Stimulated activated memory B cell treated with anti-CD40 and anti-IgM and Interleukin-4, amounts not matched to agents 10 μg/mL and 1 μg/mL and 100 μg/mL, for 72 hours (primary cell): ENCODE results near the gene H6PD.
A peak's percentile ranks its signal among the peaks of the same experiment; 100 is the strongest.

Experiments used
- ATAC-seq: fragments of 150-1000 bp; cut with Tn5 transposase; 2 replicates; pipeline ENCODE4 v1.10.0; 2021
- H3K27ac Mint-ChIP-seq: one replicate; pipeline ENCODE4 v1.8.0; 2022; ENCODE audit warnings: mild to moderate bottlenecking, mixed read lengths
- H3K27me3 Mint-ChIP-seq: one replicate; pipeline ENCODE4 v1.8.0; 2022; ENCODE audit warnings: mixed read lengths
- H3K36me3 Mint-ChIP-seq: one replicate; pipeline ENCODE4 v1.8.0; 2022; ENCODE audit warnings: mixed read lengths
- H3K4me1 Mint-ChIP-seq: one replicate; pipeline ENCODE4 v1.8.0; 2022; ENCODE audit warnings: mixed read lengths
- H3K4me3 Mint-ChIP-seq: one replicate; pipeline ENCODE4 v1.8.0; 2022; ENCODE audit warnings: mild to moderate bottlenecking, moderate library complexity, mixed read lengths
- H3K9me3 Mint-ChIP-seq: one replicate; pipeline ENCODE4 v1.8.0; 2022; ENCODE audit warnings: mixed read lengths

The H6PD gene, protein sequence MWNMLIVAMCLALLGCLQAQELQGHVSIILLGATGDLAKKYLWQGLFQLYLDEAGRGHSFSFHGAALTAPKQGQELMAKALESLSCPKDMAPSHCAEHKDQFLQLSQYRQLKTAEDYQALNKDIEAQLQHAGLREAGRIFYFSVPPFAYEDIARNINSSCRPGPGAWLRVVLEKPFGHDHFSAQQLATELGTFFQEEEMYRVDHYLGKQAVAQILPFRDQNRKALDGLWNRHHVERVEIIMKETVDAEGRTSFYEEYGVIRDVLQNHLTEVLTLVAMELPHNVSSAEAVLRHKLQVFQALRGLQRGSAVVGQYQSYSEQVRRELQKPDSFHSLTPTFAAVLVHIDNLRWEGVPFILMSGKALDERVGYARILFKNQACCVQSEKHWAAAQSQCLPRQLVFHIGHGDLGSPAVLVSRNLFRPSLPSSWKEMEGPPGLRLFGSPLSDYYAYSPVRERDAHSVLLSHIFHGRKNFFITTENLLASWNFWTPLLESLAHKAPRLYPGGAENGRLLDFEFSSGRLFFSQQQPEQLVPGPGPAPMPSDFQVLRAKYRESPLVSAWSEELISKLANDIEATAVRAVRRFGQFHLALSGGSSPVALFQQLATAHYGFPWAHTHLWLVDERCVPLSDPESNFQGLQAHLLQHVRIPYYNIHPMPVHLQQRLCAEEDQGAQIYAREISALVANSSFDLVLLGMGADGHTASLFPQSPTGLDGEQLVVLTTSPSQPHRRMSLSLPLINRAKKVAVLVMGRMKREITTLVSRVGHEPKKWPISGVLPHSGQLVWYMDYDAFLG

DNA sequence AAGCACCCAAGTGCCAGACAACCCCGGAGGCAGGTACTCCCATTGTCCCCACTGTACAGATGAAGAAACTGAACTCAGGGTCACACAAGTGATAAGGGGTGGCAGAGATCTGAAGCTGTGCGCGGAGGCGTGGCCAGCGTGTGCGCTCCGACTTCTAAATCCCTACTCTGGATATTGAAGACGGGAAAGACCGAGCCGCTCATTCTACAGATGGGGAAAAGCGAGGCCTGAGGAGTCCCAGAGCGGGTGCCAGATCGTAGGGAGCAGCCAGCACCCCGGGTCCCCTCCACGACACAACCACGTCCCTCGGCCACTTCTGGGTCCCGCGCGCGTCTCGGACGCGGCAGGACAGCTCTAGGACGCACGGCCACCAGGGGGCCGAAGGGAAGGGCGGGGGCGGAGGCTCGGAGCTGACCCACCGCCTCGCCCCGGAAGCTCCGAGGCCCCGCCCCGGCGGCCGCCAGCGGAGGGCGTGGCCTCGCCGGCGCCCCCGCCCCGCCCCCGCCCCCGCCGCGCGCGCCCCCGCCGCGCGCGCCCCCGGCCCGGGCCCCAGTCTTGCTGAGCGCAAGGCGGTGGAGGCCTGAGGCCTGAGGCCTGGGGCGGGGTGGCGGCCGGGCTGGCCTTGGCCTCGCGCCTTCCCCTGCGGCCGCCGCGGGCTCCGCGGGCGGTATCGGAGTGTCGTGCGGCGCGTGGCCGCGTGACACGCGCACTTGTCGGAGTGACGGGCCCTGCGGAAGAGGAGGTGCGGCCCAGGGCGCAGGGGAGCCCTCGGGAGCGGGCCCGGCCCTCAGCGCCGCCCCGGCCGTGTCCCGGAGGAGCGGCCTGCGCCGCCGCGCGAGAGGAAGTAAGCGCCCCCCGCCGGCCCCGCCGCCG is at the start of gene H6PD:
TSS of gene H6PD (plus strand) at position 552 of the 873 bp plus-strand sequence. CDS start 10,161 bp downstream, outside the sequence.
- Mint-ChIP-seq H3K4me1 (peaks cover 56% of the 10 kb centered on the region), H3K36me3 (peaks cover 12% of the 10 kb centered on the region), H3K27me3 (no peaks in the 10 kb centered on the region), H3K27ac (peak within 1 kb of the TSS; percentile 86), H3K9me3 (no peaks in the 10 kb centered on the region), H3K4me3 (peak within 1 kb of the TSS; percentile 95)
- peak; percentile 92 for ATAC-seq

DNA sequence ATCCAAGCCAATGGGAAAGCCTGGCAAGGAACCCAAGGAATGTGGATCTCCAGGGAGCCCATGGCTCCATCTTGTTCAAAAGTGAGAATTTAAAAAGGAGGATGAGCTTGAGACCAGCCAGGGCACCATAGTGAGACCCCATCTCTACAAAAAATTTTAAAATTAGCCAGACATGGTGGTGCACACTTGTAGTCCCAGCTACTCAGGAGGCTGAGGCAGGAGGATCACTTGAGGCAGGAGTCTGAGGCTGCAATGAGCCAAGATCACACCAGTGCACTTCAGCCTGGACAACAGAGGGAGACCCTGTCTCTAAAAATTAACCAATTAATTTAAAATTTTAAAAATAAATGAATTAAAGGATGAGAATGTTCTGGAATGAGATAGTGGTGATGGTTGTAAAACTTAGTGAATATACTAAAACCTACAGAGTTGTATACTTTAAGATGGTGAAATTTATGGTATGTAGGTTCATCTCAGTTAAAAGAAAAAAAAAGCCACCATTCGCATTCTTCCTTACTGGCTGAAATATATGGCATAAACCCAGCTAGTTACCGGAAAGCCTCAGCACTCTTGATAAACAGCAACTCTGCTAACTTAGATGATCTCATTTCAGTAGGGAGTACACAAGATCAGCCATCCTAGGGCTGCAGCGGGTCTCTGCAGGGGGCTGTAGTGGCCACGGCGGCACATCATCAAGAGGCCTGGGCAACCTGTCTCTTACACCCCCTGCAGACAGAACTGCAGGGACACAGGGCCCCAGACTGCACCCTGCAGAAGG is 48.3 kb upstream of the H6PD start:
- H3K36me3 Mint-ChIP-seq, result no peaks in the 10 kb centered on the region
- H3K27me3 Mint-ChIP-seq, result peaks cover 23% of the 10 kb centered on the region
- no peak overlapping the region for H3K4me3 Mint-ChIP-seq
- H3K4me1 Mint-ChIP-seq, result peaks cover 7% of the 10 kb centered on the region
- no peaks in the 10 kb centered on the region for H3K9me3 Mint-ChIP-seq
- ATAC-seq, result no peak
- H3K27ac Mint-ChIP-seq, result no peak overlapping the region

DNA sequence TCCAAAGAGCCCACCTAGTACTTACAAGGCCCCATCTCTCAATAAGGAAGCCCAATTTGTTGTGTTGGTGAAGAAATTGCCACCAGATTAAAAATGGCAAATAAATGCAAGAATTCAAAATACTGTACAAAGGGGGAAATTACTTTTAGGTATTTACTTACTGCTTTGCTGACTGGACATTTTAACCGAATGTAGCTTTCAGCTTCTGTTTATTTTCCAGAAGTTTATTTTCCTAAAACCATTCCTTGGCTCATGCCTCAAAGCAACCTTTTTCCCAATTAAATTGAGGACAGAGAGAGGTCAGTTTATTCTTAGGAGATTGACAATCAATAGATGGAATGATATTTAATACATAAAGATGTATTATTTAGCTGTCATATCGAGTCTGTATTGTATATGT is 47.6 kb upstream of the H6PD start:
- ATAC-seq, result no peak
- no peak overlapping the region for H3K4me3 Mint-ChIP-seq
- peaks cover 16% of the 10 kb centered on the region for H3K27me3 Mint-ChIP-seq
- no peak overlapping the region for H3K27ac Mint-ChIP-seq
- H3K36me3 Mint-ChIP-seq, result no peaks in the 10 kb centered on the region
- H3K4me1 Mint-ChIP-seq, result peaks cover under 1% of the 10 kb centered on the region
- H3K9me3 Mint-ChIP-seq, result no peaks in the 10 kb centered on the region

DNA sequence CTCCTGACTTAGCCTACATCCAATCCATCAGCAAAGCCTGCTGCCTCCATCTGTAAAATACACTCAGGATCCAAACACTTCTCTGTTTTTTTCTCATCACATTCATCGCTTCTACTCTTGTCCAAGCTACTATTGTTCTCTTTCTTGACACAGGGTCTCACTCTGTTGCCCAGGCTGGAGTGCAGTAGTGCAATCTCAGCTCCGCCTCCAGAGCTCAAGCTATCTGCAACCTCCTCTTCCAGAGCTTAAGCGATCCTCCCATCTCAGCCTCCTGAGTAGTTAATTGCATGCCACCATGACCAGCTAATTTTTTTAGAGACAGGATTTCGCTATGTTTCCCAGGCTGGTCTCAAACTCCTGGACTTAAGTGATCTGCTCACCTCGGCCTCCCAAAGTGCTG is 44.3 kb upstream of the H6PD start:
- Mint-ChIP-seq H3K27me3 (peaks cover 13% of the 10 kb centered on the region), H3K4me3 (no peak overlapping the region), H3K9me3 (no peaks in the 10 kb centered on the region), H3K4me1 (no peaks in the 10 kb centered on the region), H3K27ac (no peak overlapping the region), H3K36me3 (no peaks in the 10 kb centered on the region)
- no peak for ATAC-seq

DNA sequence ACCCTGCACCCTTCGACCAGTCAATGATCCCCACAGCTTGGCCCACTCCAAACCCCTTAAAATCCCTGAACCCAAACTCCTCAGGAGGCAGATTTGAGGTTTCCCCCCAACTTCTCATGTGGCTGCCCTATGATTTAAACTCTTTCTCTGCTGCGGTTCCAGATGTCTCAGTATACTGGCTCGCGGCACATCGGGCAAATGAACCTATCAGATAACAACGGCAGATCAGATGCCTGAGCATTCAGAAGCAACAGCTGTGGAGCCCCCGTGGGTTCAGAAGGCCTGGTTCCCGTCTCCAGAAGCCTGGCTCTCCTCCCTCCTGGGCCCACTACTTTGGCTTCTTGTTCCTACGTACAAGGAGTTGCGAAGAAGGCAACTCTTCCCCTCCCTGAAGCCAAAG is 43.3 kb upstream of the H6PD start:
- Mint-ChIP-seq H3K9me3 (no peaks in the 10 kb centered on the region), H3K4me1 (peaks cover 8% of the 10 kb centered on the region), H3K27me3 (peaks cover 13% of the 10 kb centered on the region), H3K27ac (no peak overlapping the region), H3K36me3 (no peaks in the 10 kb centered on the region), H3K4me3 (no peak overlapping the region)
- no peak for ATAC-seq

DNA sequence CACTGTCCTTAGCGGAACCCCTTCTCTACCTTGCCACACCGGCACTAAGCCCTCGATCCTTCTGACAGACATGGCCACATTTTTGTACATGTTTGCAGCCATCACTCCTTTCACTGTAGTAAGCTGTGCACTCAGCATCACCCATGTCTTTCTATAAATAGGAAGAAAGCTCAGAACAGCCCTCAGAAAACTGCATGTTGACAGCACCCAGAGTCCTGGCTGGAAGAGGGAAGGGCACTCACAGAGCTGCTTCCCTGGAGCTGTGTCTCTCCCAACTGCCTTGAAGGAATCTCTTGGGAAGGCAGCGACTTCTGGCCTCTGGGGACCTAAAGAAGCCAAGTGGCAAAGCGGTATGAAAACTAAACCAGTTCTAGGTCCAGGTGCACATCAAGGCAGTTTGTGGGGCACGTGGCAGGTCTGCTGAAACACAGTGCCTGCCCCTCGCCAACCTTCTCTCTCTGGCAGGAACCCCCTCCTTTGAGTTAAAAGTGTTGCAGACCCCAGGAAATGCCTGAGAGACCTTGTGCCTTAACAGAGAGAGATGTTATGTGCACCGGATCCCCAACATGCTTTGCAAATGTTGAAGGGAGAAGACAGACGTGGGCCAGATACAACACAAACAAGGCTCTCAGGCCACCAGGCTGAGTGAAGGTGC is 41.9 kb upstream of the H6PD start:
- Mint-ChIP-seq H3K27ac (no peak overlapping the region), H3K36me3 (no peaks in the 10 kb centered on the region), H3K27me3 (peaks cover 24% of the 10 kb centered on the region), H3K9me3 (no peaks in the 10 kb centered on the region), H3K4me3 (no peak overlapping the region), H3K4me1 (peaks cover 23% of the 10 kb centered on the region)
- no peak for ATAC-seq

DNA sequence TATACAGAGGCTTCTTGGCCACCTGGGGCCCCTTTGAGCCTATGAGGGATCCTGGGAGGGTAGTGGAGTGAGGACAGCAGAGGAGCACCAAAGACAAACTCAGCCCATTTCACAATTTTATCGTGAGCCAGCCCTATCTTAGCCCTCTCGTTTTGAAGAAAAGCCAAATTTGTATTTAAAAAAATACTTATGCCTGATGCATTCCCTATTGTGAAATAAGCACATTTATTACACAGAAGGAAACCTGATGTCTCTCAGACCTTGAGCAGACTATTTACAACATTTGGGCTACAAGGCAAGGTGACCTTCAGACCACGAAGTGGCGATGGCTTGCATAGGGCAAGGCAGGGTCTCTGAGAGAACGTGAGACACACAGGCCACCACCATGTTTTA is 41.3 kb upstream of the H6PD start:
- H3K4me1 Mint-ChIP-seq, result peaks cover 26% of the 10 kb centered on the region
- H3K36me3 Mint-ChIP-seq, result no peaks in the 10 kb centered on the region
- no peak overlapping the region for H3K27ac Mint-ChIP-seq
- H3K4me3 Mint-ChIP-seq, result no peak overlapping the region
- H3K27me3 Mint-ChIP-seq, result peaks cover 29% of the 10 kb centered on the region
- ATAC-seq, result no peak
- H3K9me3 Mint-ChIP-seq, result no peaks in the 10 kb centered on the region

DNA sequence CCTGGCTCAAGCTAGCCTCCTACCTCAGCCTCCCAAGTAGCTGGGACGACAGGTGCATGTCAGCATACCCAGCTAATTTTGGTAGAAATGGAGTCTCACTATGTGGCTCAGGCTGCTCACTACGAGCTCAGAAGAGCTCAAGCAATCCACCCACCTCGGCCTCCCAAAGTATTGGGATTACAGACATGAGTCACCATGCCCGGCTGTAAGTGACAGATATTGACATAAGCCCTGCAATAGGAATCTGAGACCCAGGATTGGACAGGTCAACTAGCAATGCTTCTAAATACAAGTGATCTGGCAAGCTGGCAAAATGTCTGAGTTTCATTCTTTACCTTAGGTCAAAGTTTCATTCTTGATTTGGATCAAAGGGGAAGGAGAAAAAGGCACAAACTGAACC is 40.5 kb upstream of the H6PD start:
- H3K4me3 Mint-ChIP-seq, result no peak overlapping the region
- no peak for ATAC-seq

DNA sequence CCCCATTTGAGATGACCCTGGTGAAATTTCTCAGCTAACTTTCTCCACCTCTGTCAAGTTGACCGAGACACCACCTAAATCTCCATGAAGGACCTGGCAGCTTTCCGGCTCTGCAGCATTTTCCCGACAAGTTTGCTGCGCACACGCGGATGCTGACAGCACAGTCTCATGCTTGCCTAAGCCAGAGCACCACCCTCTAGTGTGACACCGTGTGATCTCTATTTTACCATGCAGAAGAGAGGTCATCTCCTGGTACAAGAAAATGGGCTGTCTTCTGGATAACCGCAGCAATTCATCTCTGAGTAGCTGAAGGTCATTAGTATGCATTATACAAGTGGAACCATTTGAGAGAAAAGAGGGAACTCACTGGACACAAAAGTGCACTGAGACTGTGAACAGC is 38.9 kb upstream of the H6PD start:
- ATAC-seq, result no peak
- peak overlapping the region; percentile 28 for H3K27ac Mint-ChIP-seq
- H3K36me3 Mint-ChIP-seq, result no peaks in the 10 kb centered on the region
- H3K9me3 Mint-ChIP-seq, result no peaks in the 10 kb centered on the region
- peaks cover 51% of the 10 kb centered on the region for H3K4me1 Mint-ChIP-seq
- peaks cover 47% of the 10 kb centered on the region for H3K27me3 Mint-ChIP-seq
- no peak overlapping the region for H3K4me3 Mint-ChIP-seq

More for the DNA sequence above, 40.5 kb upstream of the H6PD start:
- no peaks in the 10 kb centered on the region for H3K36me3 Mint-ChIP-seq
- H3K4me1 Mint-ChIP-seq, result peaks cover 34% of the 10 kb centered on the region
- H3K9me3 Mint-ChIP-seq, result no peaks in the 10 kb centered on the region
- no peak overlapping the region for H3K27ac Mint-ChIP-seq
- peaks cover 37% of the 10 kb centered on the region for H3K27me3 Mint-ChIP-seq

DNA sequence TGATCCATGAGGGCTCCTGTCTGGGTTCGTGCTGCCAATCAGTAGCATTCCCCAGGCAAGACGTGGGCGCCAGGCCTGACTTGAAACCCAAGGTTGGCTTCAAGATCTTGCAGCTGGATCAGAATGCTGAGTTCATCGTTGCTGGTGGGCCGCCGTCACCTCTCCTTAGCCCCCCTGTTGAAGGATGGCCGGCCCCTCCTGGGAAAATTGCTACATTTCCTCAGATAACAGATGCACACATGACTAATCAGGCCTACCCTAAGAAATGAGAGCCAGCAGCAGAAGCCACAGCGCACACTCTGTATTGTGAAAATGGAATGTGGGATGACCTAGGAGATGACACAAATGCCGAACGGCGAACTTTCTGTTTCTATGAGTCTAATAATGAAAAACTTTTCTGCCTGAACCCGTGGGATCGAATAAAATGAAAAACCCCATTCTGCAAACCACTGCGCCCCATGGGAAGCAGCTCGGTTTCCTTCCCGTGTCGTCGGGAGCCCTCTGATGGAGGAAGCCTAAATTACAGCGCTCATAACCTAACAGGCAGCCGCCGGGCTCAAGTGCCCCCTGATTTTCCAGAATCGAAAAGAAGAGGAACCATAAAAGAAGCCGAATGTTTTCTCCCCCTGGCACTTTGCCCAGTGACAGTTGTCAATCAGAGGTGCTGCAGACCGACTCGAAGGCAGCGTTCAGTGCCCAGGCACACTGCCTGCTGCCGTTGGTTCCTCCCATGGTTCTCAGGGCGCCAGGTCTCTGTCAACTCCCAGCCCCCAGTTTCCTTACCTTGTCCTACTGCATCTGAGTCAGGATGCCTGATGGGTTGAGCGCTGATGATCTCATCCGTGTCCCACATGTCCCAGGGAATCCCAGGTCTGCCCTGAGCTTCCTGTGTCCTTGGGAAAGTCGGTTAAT is 38.2 kb upstream of the H6PD start:
- peaks cover 48% of the 10 kb centered on the region for H3K27me3 Mint-ChIP-seq
- H3K27ac Mint-ChIP-seq, result peak overlapping the region; percentile 28
- H3K4me3 Mint-ChIP-seq, result peak overlapping the region; percentile 18
- peak; percentile 67 for ATAC-seq
- H3K4me1 Mint-ChIP-seq, result peaks cover 58% of the 10 kb centered on the region
- no peaks in the 10 kb centered on the region for H3K36me3 Mint-ChIP-seq
- H3K9me3 Mint-ChIP-seq, result no peaks in the 10 kb centered on the region

DNA sequence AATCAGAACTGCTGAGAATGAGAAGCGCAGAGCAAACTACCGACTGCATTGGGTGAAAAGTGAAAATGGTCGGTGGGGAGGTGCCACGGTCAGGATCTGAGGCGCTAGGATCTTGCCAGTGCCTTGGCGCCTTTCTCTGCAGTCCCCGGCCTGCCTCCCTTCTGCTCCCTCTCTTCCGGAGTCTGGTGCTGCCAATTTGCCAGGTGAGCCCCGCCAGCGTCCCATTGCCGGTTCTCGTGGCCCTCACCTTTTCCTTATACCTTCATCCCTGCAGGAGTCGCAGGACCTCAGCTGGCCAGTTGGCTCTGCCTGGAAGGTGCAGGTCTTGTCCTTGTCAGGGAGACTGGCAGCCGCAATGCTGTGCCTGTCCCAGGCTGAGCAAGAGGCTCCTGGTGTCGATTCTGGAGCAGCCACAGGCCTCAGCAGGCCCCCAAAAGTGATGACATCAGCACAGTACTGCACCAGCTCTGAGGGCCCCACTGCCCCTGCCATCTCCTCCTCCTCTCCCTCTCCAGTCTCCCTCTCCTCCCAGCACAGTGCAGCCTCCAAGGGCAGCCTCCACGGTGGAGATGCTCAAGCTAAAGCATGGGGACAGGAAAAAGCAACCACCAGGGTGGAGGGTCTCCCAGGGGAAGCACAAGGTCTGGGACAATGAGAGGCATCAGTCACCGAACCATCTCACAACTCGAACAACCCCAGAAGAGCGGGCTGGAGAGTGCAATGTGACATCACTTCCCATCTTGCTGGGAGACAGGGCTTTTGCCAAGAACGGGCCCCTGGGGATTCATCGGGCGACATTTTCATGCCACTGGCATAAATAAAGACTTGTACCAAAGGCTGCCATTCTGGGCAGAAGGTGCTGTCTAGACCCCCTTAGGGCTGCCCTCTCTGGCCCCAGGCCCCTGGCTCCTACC is 37.1 kb upstream of the H6PD start:
- Mint-ChIP-seq H3K27ac (peak overlapping the region; percentile 28), H3K4me3 (no peak overlapping the region), H3K27me3 (peaks cover 59% of the 10 kb centered on the region), H3K9me3 (no peaks in the 10 kb centered on the region), H3K36me3 (no peaks in the 10 kb centered on the region), H3K4me1 (peaks cover 68% of the 10 kb centered on the region)
- no peak for ATAC-seq

DNA sequence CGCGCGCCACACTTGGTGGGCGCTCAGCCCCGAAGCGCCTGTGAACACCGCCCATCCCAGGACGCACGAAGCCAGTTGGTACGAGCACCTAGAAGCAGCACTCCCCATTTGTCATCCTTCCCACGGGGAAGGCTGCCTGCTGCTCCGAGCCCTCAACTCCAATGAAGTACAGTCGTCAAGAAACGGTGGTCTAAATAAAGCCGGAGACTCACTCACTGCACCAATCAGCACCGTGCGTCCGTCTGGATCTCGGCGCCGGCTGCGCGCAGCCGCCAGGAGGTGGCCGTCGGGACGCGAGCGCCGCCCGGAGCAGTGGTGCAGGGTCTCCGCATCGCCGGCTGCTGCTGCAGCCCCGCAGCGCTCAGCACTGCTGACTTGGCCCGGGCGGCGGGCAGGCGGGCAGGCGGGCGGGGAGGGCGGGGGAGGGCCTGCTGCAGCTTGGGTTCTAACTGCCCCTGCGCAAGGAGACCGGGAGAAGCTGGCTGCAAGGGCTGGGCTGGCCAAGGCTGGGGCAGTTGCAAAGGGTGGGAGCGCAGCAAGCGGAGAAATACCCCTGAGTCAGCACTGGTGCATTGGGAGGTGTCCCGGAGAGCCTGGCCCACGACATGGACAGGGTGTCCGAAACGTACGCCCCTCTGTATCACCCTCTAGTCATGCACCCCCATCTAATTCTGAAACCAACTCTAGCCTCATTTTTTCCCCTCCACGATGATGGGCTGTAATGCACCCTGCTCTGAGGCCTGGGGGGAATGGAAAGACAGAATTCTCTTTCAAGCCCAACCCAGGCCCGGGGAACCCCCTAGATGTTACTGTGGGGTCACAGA is 35.8 kb upstream of the H6PD start:
- Mint-ChIP-seq H3K36me3 (no peaks in the 10 kb centered on the region), H3K4me3 (peak overlapping the region; percentile 52), H3K27me3 (peaks cover 72% of the 10 kb centered on the region), H3K27ac (peak overlapping the region; percentile 34), H3K4me1 (peaks cover 76% of the 10 kb centered on the region), H3K9me3 (no peaks in the 10 kb centered on the region)
- ATAC-seq, result peak; percentile 35
